K562 (cell line): ENCODE data around the gene SIDT2. TPM values are rescaled to one million over a fixed set of nuclear protein-coding genes. Genes with fewer than 3 reads are reported as not detected.

Source experiments
- ATAC-seq: fragments of 200-7000 bp; cut with Tn5 transposase; 3 replicates; pipeline ENCODE4 v1.9.1; 2020; ENCODE audit warnings: moderate library complexity
- BruUV-seq: library from RNA; stranded (reverse); fragments of 400-500 nt; replicated peaks from 2 replicates; lab custom pipeline; 2021; lab: Mats Ljungman, UMichigan
- CTCF ChIA-PET: fragments of 300-600 bp; formaldehyde crosslinking; extraction: SDS; loops from one replicate; lab custom pipeline; 2021; ENCODE audit warnings: low intra/inter-chr PET ratio; lab: Yijun Ruan, JAX
- POLR2A ChIA-PET: fragments of 300-600, 350-650 bp; sonication (Branson Sonifier 250); formaldehyde crosslinking; extraction: SDS; loops from one replicate; lab custom pipeline; 2021; ENCODE audit warnings: antibody characterized with exemption, inconsistent platforms; lab: Yijun Ruan, JAX
- DNase-seq, 4 experiments: peaks; one replicate each; pipeline versions ENCODE4 v3.0.0 to v3.0.0-alpha.2; 2011 to 2018; ENCODE audit warnings: low spot score in 3 of 4, mixed read lengths in 3 of 4; ENCODE audit errors: extremely low read depth in 1 of 4
- FAIRE-seq: peaks from 2 replicates; lab custom pipeline; 2011; peaks lifted over from hg19 to GRCh38; lab: Jason Lieb, UNC
- H2AFZ ChIP-seq: 2 replicates; pipeline ENCODE4 v1.6.0; 2011; ENCODE audit warnings: low read depth, low read length, control low read depth, inconsistent platforms
- H3K27ac ChIP-seq: fragments of 200-600 bp; 3 replicates; pipeline ENCODE4 v1.8.0; 2011; ENCODE audit warnings: low read depth, mild to moderate bottlenecking, control low read depth, inconsistent platforms, low read length, moderate library complexity, mixed read lengths; ENCODE audit errors: extremely low read depth
- H3K27me3 ChIP-seq, 2 experiments: fragments of 300-600 bp in 1 of 2; 2 replicates in 1 of 2; 3 replicates in 1 of 2; pipeline versions ENCODE4 v1.6.0 to v1.8.0; 2011; ENCODE audit warnings: inconsistent platforms in 2 of 2, low read length in 2 of 2, mild to moderate bottlenecking in 1 of 2, mixed read lengths in 1 of 2, moderate library complexity in 1 of 2; ENCODE audit not compliant: control insufficient read depth in 2 of 2, insufficient read depth in 2 of 2
- H3K36me3 ChIP-seq: fragments of 300-600 bp; 3 replicates; pipeline ENCODE4 v1.8.0; 2011; ENCODE audit warnings: mild to moderate bottlenecking, low read length, inconsistent platforms; ENCODE audit not compliant: control insufficient read depth, insufficient read depth
- H3K4me1 ChIP-seq, 2 experiments: fragments of 200-600 bp in 1 of 2; replicated peaks in 1 of 2; 2 replicates in 1 of 2; 3 replicates in 1 of 2; pipeline versions ENCODE4 v1.5.1 to v1.8.0; 2011; ENCODE audit warnings: inconsistent platforms in 2 of 2, low read length in 2 of 2, mild to moderate bottlenecking in 1 of 2, mixed read lengths in 1 of 2, moderate library complexity in 1 of 2; ENCODE audit not compliant: control insufficient read depth in 2 of 2, insufficient read depth in 2 of 2
- H3K4me2 ChIP-seq: 2 replicates; pipeline ENCODE4 v1.6.1; 2011; ENCODE audit warnings: low read length, control low read depth, inconsistent platforms, mixed read lengths; ENCODE audit not compliant: insufficient read depth
- H3K4me3 ChIP-seq: fragments of 200-600 bp; sonication (generic), shearing (Covaris generic); 2 replicates; pipeline ENCODE4 v1.5.1; 2016; ENCODE audit warnings: control low read depth, inconsistent platforms
- H3K79me2 ChIP-seq: fragments of 200-600 bp; 3 replicates; pipeline ENCODE4 v1.8.0; 2011; ENCODE audit warnings: low read length, inconsistent platforms; ENCODE audit not compliant: control insufficient read depth, insufficient read depth
- H3K9ac ChIP-seq, 2 experiments: 2 replicates each; pipeline versions ENCODE4 v1.6.0 to v1.6.1; 2011; ENCODE audit warnings: low read depth in 2 of 2, low read length in 2 of 2, control low read depth in 1 of 2, inconsistent platforms in 1 of 2, mild to moderate bottlenecking in 1 of 2, mixed read lengths in 1 of 2; ENCODE audit not compliant: insufficient read depth in 1 of 2
- H3K9me1 ChIP-seq: one replicate; pipeline ENCODE4 v1.6.0; 2011; ENCODE audit warnings: inconsistent platforms, mild to moderate bottlenecking, low read length, moderate library complexity; ENCODE audit not compliant: control insufficient read depth, insufficient read depth
- H3K9me3 ChIP-seq: replicated peaks from 2 replicates; pipeline ENCODE4 v1.5.1; 2011; ENCODE audit warnings: low read depth, low read length, inconsistent platforms; ENCODE audit not compliant: control insufficient read depth, insufficient read depth
- H4K20me1 ChIP-seq: replicated peaks from 2 replicates; pipeline ENCODE4 v1.6.1; 2011; ENCODE audit warnings: low read length, inconsistent platforms, mixed read lengths; ENCODE audit not compliant: control insufficient read depth, insufficient read depth
- ATF1 ChIP-seq, 2 experiments: fragments of 450-650 bp in 1 of 2; IDR thresholded peaks; 2 replicates each; pipeline ENCODE4 v1.6.1; 2016; ENCODE audit warnings: missing compliant biosample characterization in 1 of 2, missing genetic modification characterization in 1 of 2
- BACH1 ChIP-seq: fragments of 200-800 bp; sonication (Bioruptor generic); IDR thresholded peaks from 2 replicates; pipeline ENCODE4 v1.6.1; 2016; ENCODE audit warnings: missing genetic modification characterization, missing compliant biosample characterization
- ETV6 ChIP-seq, 3 experiments: fragments of 150-350 bp in 1 of 3; sonication (generic) in 1 of 3; formaldehyde crosslinking in 1 of 3; IDR thresholded peaks; 2 replicates each; pipeline versions ENCODE4 v1.6.1 to v1.8.0; 2014 to 2022; ENCODE audit warnings: borderline replicate concordance in 2 of 3, low read depth in 2 of 3, antibody characterized with exemption in 1 of 3, low read length in 1 of 3, mild to moderate bottlenecking in 1 of 3, missing genetic modification reagents in 1 of 3
- GATAD2A ChIP-seq: fragments of 450-650 bp; IDR thresholded peaks from 2 replicates; pipeline ENCODE4 v1.6.1; 2017
- NEUROD1 ChIP-seq: fragments of 150-350 bp; IDR thresholded peaks from 2 replicates; pipeline ENCODE4 v1.6.1; 2014; ENCODE audit warnings: borderline replicate concordance, low read length, low read depth; ENCODE audit not compliant: partially characterized antibody
- ZNF639 ChIP-seq, 2 experiments: fragments of 200-800 bp in 1 of 2; sonication (Bioruptor generic) in 1 of 2; sonication (generic) in 1 of 2; formaldehyde crosslinking in 1 of 2; IDR thresholded peaks in 1 of 2; conservative IDR thresholded peaks in 1 of 2; 2 replicates each; pipeline versions ENCODE4 v1.5.0 to v1.6.1; 2016 to 2020; ENCODE audit warnings: missing compliant biosample characterization in 1 of 2, missing genetic modification characterization in 1 of 2, missing genetic modification reagents in 1 of 2
- ZNF695 ChIP-seq: fragments of 450-650 bp; formaldehyde crosslinking; IDR thresholded peaks from 2 replicates; pipeline ENCODE4 v1.4.0; 2020; ENCODE audit warnings: mild to moderate bottlenecking, moderate library complexity
- ZSCAN32 ChIP-seq: fragments of 450-650 bp; formaldehyde crosslinking; IDR thresholded peaks from 2 replicates; pipeline ENCODE4 v1.4.0; 2020; ENCODE audit warnings: mild to moderate bottlenecking, moderate library complexity
- WGBS: fragments of 100-300 bp; shearing (Covaris generic); methylation state at CpG from one replicate; pipeline ENCODE4 v1.1.6; 2016; ENCODE audit warnings: low coverage, mixed read lengths; ENCODE audit not compliant: insufficient coverage; ENCODE audit errors: missing lambda C conversion rate; 5-methylcytosine and 5-hydroxymethylcytosine counted together
- in situ Hi-C: fragments of 300-500 bp; cut with MboI; formaldehyde crosslinking; loops from 4 replicates; pipeline ENCODE4 v1.15.0; 2018; ENCODE audit warnings: inconsistent platforms, mixed read lengths
- intact Hi-C: fragments of 100-400 bp; cut with micrococcal nuclease; formaldehyde crosslinking; loops from 2 replicates; pipeline ENCODE4 v1.14.2; 2022
- polyA plus RNA-seq, 8 experiments: library from polyadenylated mRNA; depleted of rRNA in 4 of 8; stranded (reverse) in 5 of 8; unstranded in 3 of 8; fragments of >200 nt; fragmentation: Nextera tagmentation in 2 of 8; fragmentation: Illumina TruSeq in 1 of 8; extraction: Ambion mirVana in 2 of 8; extraction: Trizol in 1 of 8; gene quantifications; 2 replicates each; pipeline versions ENCODE4 v1.2.1 to v1.2.3, GENCODE V29; 2011 to 2014; ENCODE audit warnings: inconsistent platforms in 1 of 8, missing spikeins in 1 of 8
- total RNA-seq, 7 experiments: library from RNA; depleted of rRNA in 6 of 7; stranded (reverse); fragments of >200 nt in 6 of 7; fragmentation: Illumina TruSeq in 2 of 7; extraction: Trizol in 2 of 7; gene quantifications; 2 replicates each; pipeline versions ENCODE4 v1.2.1 to v1.2.3, GENCODE V29; 2011 to 2021; ENCODE audit warnings: low replicate concordance in 1 of 7
- TF ChIP-seq, protein P1 (sequence below), 2 experiments: fragments of 450-650 bp; IDR thresholded peaks; 2 replicates each; pipeline ENCODE4 v1.6.1; 2016; ENCODE audit warnings: mild to moderate bottlenecking in 2 of 2, borderline replicate concordance in 1 of 2, low read depth in 1 of 2, moderate library complexity in 1 of 2

Gene SIDT2
- total and polyA plus RNA-seq, 9 of the 15 experiments (the other 6 are each of a cell fraction or from before 2014, with no cell fraction given): 2.4 to 20.2 (median 6.5) TPM

DNA sequence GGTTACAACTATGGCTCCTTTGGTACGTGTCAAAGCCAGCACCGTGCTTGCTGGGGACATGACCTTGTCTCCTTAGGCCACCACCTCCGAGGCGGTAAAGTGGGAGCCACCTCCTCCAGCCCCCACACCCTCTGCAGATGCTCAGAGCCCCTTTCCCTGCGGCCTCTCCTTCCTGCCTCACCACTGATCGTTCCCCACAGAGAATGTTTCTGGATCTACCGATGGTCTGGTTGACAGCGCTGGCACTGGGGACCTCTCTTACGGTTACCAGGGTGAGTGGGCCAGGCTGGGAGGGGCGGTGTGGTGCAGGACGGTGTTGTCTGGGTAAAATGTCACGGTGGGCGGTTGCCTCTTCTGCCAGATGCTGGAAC, 8.9 kb downstream of the SIDT2 start:
- ATAC-seq: no peak
- H4K20me1 ChIP-seq: 0 out of 2 replicates have a peak, but pooled peaks cover 3% of the 10 kb centered on the region
- no peaks in the 10 kb centered on the region for H3K9me1 ChIP-seq
- POLR2A ChIA-PET: no interaction called here
- in situ Hi-C loops: no loop called here
- no peaks in the 10 kb centered on the region for H3K9me3 ChIP-seq
- CTCF ChIA-PET: no interaction called here
- intact Hi-C loops: no loop called here
- H3K4me2 ChIP-seq: no peak overlapping the region
- H2AFZ ChIP-seq: no peak overlapping the region
- H3K4me1 ChIP-seq: 0 out of 5 replicates have a peak, but pooled peaks cover 0 to 4% of the 10 kb centered on the region in 2 experiments
- H3K27me3 ChIP-seq: no peaks in the 10 kb centered on the region
- no peak overlapping the region for H3K27ac ChIP-seq
- no peak for FAIRE-seq
- H3K9ac ChIP-seq: peak overlapping the region in 1 of 2 experiments; percentile 2; a peak in 1 of 4 replicates
- whole genome bisulfite sequencing: 72% methylated on average over 9 of the region's 13 CpGs
- H3K79me2 ChIP-seq: no peaks in the 10 kb centered on the region
- BruUV-seq: no TSS peak
- DNase-seq: no peak
- peaks cover 45% of the 10 kb centered on the region; the same call in 2 of the 3 replicates for H3K36me3 ChIP-seq
- H3K4me3 ChIP-seq: no peak overlapping the region
- TF ChIP-seq, protein P1, sequence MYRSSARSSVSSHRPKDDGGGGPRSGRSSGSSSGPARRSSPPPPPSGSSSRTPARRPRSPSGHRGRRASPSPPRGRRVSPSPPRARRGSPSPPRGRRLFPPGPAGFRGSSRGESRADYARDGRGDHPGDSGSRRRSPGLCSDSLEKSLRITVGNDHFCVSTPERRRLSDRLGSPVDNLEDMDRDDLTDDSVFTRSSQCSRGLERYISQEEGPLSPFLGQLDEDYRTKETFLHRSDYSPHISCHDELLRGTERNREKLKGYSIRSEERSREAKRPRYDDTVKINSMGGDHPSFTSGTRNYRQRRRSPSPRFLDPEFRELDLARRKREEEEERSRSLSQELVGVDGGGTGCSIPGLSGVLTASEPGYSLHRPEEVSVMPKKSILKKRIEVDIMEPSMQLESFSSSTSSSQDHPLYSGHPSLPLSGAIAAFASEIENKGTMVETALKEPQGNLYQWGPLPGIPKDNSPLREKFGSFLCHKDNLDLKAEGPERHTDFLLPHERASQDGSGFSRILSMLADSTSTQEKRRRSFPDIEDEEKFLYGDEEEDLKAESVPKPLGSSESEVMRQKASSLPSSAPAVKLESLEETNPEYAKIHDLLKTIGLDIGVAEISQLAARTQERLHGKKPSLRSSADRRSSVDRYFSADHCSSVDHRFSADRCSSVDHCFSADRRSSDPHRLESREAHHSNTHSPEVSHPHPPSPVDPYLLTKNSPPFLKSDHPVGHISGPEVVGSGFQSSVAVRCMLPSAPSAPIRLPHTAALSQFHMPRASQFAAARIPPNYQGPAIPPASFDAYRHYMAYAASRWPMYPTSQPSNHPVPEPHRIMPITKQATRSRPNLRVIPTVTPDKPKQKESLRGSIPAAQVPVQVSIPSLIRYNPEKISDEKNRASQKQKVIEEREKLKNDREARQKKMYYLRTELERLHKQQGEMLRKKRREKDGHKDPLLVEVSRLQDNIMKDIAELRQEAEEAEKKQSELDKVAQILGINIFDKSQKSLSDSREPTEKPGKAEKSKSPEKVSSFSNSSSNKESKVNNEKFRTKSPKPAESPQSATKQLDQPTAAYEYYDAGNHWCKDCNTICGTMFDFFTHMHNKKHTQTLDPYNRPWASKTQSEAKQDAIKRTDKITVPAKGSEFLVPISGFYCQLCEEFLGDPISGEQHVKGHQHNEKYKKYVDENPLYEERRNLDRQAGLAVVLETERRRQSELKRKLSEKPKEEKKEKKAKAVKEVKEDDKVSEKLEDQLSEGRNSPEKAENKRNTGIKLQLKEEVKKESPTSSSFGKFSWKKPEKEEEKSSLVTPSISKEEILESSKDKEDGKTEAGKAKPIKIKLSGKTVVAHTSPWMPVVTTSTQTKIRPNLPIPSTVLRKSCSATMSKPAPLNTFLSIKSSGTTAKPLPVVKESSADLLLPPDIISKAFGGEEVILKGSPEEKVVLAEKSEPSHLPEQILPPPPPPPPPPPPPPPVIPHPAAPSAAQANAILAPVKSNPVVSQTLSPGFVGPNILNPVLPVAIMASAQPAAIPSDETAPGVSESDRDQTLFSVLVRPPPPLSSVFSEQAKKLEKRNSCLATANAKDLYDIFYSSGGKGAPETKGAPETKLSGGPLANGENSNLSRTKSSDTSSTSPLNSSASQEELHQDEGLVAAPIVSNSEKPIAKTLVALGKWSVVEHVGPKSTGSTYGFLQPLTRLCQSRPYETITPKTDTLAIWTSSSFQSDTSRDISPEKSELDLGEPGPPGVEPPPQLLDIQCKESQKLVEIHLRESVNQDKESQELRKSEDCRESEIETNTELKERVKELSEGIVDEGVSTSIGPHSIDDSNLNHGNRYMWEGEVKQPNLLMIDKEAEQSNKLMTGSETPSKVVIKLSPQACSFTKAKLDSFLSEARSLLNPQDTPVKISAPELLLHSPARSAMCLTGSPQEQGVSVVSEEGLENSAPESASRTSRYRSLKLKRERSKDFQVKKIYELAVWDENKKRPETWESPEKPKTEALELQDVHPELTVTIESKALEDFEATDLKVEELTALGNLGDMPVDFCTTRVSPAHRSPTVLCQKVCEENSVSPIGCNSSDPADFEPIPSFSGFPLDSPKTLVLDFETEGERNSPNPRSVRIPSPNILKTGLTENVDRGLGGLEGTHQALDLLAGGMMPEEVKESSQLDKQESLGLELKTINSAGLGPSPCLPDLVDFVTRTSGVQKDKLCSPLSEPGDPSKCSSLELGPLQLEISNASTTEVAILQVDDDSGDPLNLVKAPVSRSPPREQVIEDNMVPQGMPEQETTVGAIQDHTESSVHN (IDR thresholded peaks at IDR 0.05; ENCODE audit: borderline replicate concordance in 1 of 2, low read depth in 1 of 2): no peak
- TF ChIP-seq NEUROD1 (no peak), GATAD2A (no peak), ZNF695 (CRISPR knock-in tag) (no peak), ATF1 (CRISPR knock-in tag; IDR thresholded peaks at IDR 0.05) (no peak), ATF1 (tag; IDR thresholded peaks at IDR 0.05) (no peak), ZSCAN32 (CRISPR knock-in tag) (no peak), ZNF639 (CRISPR knock-in tag; conservative IDR thresholded peaks at IDR 0.05 in 1 of 2, IDR thresholded peaks at IDR 0.05 in 1 of 2) (no peak), ETV6 (IDR thresholded peaks at IDR 0.05; ENCODE audit: borderline replicate concordance in 1 of 2, low read depth in 2 of 2, low read length in 1 of 2) (no peak), ETV6 (CRISPR knock-in tag; IDR thresholded peaks at IDR 0.05; ENCODE audit: borderline replicate concordance) (no peak), BACH1 (tag) (no peak)
